ENCODE results near the gene MED22. TPM values are rescaled to one million over a fixed set of nuclear protein-coding genes. Genes with fewer than 3 reads are reported as not detected.
"Not testable (repeated sequence)": the region's sequence is repeated elsewhere in the genome, so short reads cannot be mapped to it uniquely, and the experiment has no call there.

The MED22 gene
- polyA plus RNA-seq, 1 donor, result 25.6 TPM

DNA sequence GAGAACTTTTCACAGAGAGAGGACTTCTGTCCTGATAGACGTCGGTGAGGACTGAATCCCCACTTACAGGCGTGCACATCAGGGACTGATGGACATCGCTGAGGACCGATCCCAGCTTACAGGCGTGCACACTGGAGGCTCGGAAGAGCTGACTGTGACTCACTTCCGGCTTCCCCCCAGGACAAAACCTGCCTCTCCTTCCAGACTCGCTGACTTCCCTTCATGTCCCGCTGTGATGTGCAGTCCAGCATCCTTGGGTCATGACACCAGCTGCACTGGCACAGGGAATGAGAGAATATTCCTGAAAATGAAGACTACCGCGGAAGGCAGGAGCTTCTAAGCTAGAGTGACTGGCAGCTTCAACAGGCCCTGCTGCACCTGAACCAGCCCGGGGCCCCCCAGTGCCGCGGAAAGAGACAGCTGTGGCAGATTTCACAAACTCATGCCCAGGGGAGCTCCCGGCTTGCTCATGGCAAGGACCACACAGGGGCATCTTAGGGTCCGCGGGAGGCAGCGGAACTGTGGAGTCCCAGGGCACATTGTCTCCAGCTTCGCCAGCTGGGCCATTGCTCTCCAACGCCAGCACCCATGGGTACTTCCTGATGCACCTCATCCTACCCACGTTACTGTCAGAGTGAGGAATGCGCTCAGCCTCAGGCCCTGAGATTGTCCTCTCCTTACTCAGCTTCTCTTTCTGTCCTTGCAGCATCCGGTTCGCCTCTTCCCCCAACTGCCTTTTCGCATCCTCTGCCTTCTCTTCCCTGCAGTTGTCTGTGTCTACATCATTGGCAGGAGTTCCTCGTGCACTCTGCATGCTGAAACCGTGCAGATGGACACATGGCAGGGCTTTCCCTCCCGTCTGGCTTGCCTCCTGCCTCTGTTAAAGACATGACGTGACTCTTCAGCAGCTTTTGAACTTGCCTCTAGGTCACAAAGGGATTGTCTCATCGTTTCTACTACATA is 41.4 kb downstream of the MED22 start:
- no peak for DNase-seq

DNA sequence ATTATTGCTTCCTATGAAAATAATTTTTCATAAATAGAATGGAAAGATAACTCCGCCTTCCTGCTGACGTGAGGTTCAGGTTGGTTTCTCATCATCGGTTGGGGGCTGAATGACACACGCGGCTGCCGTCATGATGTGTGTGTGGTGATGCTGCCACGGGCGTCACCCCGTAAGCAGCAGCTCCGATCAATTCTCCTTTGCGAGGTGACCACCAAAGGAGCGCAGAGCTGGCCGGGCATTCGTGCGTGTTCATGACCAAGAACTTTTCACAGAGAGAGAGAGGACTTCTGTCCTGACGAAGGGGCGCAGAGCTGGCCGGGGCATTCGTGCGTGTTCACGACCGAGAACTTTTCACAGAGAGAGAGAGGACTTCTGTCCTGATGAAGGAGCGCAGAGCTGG is 42.2 kb downstream of the MED22 start:
- DNase-seq, result no peak

DNA sequence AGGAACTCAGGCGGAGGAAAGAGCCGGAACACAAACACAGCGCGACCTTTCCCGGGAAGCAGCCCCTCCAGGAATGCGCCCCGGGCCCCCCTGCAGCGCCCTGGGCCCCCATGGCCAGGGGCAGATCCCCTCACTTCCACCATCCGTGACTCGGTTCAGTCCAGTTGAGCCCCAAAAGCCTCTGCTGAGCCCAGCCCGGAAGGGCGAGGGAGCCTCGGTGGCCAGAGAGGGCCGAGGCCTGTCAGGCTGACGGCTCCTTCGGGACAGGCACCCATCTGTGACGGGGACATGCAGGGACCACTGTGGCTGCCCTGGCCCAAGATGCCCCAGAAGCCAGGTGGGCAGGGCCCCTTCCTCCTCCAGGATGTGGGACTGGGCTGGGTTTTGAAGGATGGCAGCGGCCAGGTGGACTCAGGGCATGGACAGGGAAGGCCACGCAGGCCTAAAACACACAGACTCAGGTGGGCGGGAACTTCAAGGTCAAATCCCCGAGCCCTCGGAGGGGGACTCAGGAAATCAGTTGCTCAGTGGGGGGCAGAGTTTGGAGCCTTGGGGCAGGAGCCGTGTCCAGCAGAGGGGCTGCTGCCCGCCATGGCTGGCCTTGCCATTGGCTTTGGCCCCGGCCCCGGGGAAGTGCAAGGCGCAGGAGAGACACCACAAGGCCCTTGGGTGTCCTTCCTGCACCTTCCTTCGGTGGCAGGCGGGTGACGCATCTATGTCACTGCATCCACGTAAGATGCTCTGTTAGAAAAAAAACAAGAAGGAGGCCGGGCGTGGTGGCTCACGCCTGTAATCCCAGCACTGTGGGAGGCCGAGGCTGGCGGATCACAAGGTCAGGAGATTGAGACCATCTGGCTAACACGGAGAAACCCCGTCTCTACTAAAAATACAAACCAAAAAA is 43.2 kb downstream of the MED22 start:
- DNase-seq, result no peak

DNA sequence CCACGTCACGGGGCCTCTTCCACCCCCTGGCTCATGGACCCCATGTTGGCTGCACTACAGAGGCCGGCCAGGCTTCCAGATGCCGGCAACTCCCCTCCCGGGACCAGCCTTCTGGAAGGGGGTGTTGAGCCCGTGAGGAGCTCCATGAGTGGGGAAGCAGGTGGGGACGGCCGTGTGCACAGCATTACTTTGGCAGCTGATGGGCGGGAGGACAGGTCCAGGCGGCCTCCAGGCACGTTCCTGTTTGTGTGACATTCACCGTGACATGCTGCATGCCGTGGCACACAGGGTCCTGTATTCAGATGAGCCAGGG is 43.8 kb downstream of the MED22 start:
- no peak for DNase-seq

- no peak for DNase-seq
Observed at GRCh38 chr9:133303266-133304157, 44.4 kb downstream of the MED22 start.

- DNase-seq, result no peak
Observed at GRCh38 chr9:133301253-133302230, 46.4 kb downstream of the MED22 start.

DNA sequence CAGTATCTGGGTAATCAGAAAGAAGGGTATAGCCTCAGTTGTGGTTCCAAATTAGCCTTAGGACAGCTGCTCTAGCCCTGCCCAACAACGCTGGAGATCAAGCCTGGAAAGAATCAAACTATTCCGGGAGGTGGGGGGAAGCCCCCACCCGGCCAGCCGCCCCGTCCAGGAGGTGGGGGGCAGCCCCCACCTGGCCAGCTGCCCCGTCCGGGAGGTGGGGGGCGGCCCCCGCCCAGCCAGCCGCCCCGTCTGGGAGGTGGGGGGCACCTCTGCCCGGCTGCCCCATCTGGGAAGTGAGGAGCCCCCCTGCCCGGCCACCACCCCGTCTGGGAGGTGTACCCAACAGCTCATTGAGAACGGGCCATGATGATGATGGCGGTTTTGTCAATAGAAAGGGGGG is 47.9 kb downstream of the MED22 start:
- DNase-seq, result not testable (repeated sequence)

DNA sequence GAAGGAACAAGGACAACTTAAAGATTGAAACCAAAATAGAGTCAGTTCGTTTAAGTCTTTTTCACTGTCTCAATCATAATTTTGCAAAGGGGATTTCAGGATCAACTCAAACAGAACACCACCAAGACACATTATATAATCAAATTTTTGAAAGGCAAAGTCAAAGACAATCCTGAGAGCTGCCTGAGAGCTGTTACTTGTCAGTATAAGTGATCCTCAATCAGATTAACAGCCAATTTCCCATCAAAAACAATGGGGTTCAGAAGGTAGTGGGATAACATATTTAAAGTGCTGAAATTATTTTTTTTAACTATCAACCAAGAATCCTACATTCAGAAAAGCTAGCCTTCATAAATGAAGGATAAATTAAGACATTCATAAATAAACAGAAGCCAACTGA is 53.7 kb downstream of the MED22 start:
- DNase-seq, result no peak

DNA sequence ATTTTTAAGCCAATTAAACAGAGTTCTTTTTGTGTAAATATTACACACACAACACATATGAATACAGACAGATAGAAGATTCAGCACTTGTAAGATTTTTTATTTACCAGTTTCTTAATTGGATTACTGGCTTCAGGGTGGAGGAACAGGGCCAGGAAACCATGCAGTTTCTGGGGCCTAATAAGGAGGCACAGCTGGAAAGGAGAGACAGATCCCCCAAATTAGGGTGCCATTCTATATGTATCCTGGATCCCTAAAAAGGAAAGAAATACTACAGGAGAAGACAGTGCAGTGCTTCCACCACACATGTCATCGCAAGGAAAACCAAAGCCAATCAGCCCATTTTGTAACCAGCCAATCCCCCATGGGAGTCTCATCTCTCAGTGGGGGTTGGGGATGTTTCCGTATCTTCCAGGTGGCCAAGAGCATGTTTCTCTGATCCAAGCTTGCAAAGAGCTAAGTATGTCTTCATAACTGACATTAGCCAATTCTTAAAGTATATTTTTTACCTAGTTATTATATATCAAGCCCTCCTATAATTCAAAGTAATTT is 57.1 kb downstream of the MED22 start:
- DNase-seq, result no peak

Other genes with a start within 250 kb of the MED22 start
- 34.6 TPM for gene RALGDS, start 226.9 kb downstream of the MED22 start, polyA plus RNA-seq (ENCODE audit: insufficient read length)
- 2.0 TPM for gene GBGT1, start 184.2 kb downstream of the MED22 start, polyA plus RNA-seq (ENCODE audit: insufficient read length)
- gene OBP2B, start 138.9 kb downstream of the MED22 start, polyA plus RNA-seq (ENCODE audit: insufficient read length), result not detected
- 19.1 TPM for gene ABO, start 72.9 kb downstream of the MED22 start, polyA plus RNA-seq (ENCODE audit: insufficient read length)
- gene SURF6, start 11.9 kb downstream of the MED22 start, polyA plus RNA-seq (ENCODE audit: insufficient read length), result 22.3 TPM
- 2,305 TPM for gene RPL7A, start 87 bp upstream of the MED22 start, polyA plus RNA-seq (ENCODE audit: insufficient read length)
- 34.7 TPM for gene SURF1, start 8.4 kb upstream of the MED22 start, polyA plus RNA-seq (ENCODE audit: insufficient read length)
- 17.7 TPM for gene SURF2, start 8.4 kb upstream of the MED22 start, polyA plus RNA-seq (ENCODE audit: insufficient read length)
- gene SURF4, start 27.9 kb upstream of the MED22 start, polyA plus RNA-seq (ENCODE audit: insufficient read length), result 157 TPM
- gene STKLD1, start 28.2 kb upstream of the MED22 start, polyA plus RNA-seq (ENCODE audit: insufficient read length), result 4.4 TPM
- gene REXO4, start 69.9 kb upstream of the MED22 start, polyA plus RNA-seq (ENCODE audit: insufficient read length), result 24.0 TPM
- gene ADAMTS13, start 74.2 kb upstream of the MED22 start, polyA plus RNA-seq (ENCODE audit: insufficient read length), result 10.9 TPM
- 27.3 TPM for gene CACFD1, start 111.8 kb upstream of the MED22 start, polyA plus RNA-seq (ENCODE audit: insufficient read length)
- 1.0 TPM for gene SLC2A6, start 131.0 kb upstream of the MED22 start, polyA plus RNA-seq (ENCODE audit: insufficient read length)
- 0.37 TPM for gene MYMK, start 176.8 kb upstream of the MED22 start, polyA plus RNA-seq (ENCODE audit: insufficient read length)
- gene ADAMTSL2, start 186.6 kb upstream of the MED22 start, polyA plus RNA-seq (ENCODE audit: insufficient read length), result 1.2 TPM

All from left kidney (tissue), 2 donors.